Natural killer cell (primary cell): ENCODE measurements around the gene TTYH1. TPM values are rescaled to one million over a fixed set of nuclear protein-coding genes. Genes with fewer than 3 reads are reported as not detected.
A peak's percentile ranks its signal among the peaks of the same experiment; 100 is the strongest.

Experiments used
- ATAC-seq, 3 donors: fragments of 150-1000 bp in 2 of 3; fragments of 200-7000 bp in 1 of 3; cut with Tn5 transposase; 1 replicate in 1 of 3; 2 replicates in 2 of 3; pipeline ENCODE4 v1.10.0; 2021; ENCODE audit warnings: mild to moderate bottlenecking in 2 of 3, moderate library complexity in 2 of 3
- DNase-seq, 2 donors: peaks; one replicate each; pipeline versions ENCODE4 v3.0.0 to v3.0.0-alpha.2; 2013 to 2021; ENCODE audit warnings: mixed read lengths in 1 of 2
- H3K27ac ChIP-seq: one replicate; pipeline ENCODE4 v1.5.1; 2013; ENCODE audit warnings: mild to moderate bottlenecking, low read length
- H3K27me3 ChIP-seq: one replicate; pipeline ENCODE4 v1.6.1; 2013; ENCODE audit warnings: low read length; ENCODE audit not compliant: control insufficient read depth, insufficient read depth
- H3K36me3 ChIP-seq: one replicate; pipeline ENCODE4 v1.6.1; 2013; ENCODE audit warnings: low read length; ENCODE audit not compliant: control insufficient read depth, insufficient read depth
- H3K4me1 ChIP-seq: one replicate; pipeline ENCODE4 v1.6.1; 2013; ENCODE audit warnings: low read length; ENCODE audit not compliant: control insufficient read depth, insufficient read depth
- H3K4me3 ChIP-seq: one replicate; pipeline ENCODE4 v1.5.1; 2013; ENCODE audit warnings: low read length
- H3K9me3 ChIP-seq: one replicate; pipeline ENCODE4 v1.6.1; 2013; ENCODE audit warnings: low read length; ENCODE audit not compliant: control insufficient read depth, insufficient read depth
- H3K27ac Mint-ChIP-seq, 2 donors: one replicate each; pipeline ENCODE4 v1.8.0; 2022; ENCODE audit warnings: mild to moderate bottlenecking in 2 of 2, mixed read lengths in 2 of 2, moderate library complexity in 1 of 2
- H3K27me3 Mint-ChIP-seq, 2 donors: one replicate each; pipeline ENCODE4 v1.8.0; 2022; ENCODE audit warnings: low read depth in 2 of 2, mixed read lengths in 2 of 2
- H3K36me3 Mint-ChIP-seq: one replicate; pipeline ENCODE4 v1.8.0; 2022; ENCODE audit warnings: mixed read lengths
- H3K4me1 Mint-ChIP-seq, 2 donors: one replicate each; pipeline ENCODE4 v1.8.0; 2022; ENCODE audit warnings: mixed read lengths in 2 of 2
- H3K4me3 Mint-ChIP-seq: one replicate; pipeline ENCODE4 v1.8.0; 2022; ENCODE audit warnings: mild to moderate bottlenecking, moderate library complexity, mixed read lengths
- H3K9me3 Mint-ChIP-seq, 2 donors: one replicate each; pipeline ENCODE4 v1.8.0; 2022; ENCODE audit warnings: mixed read lengths in 2 of 2
- CTCF ChIP-seq: fragments of 200-600 bp; IDR thresholded peaks from one replicate; pipeline ENCODE4 v1.8.0; 2022; ENCODE audit warnings: antibody characterized with exemption
- WGBS: methylation state at CpG from one replicate; pipeline ENCODE4 v1.1.7; 2013; ENCODE audit warnings: missing lambda C conversion rate; ENCODE audit not compliant: insufficient coverage; 5-methylcytosine and 5-hydroxymethylcytosine counted together
- intact Hi-C: fragments of 100-400 bp; cut with micrococcal nuclease; formaldehyde crosslinking; loops from one replicate; pipeline ENCODE4 v1.14.2; 2022
- total RNA-seq, 4 donors: library from RNA; stranded (reverse); fragments of 120-200 nt in 1 of 4; gene quantifications; one replicate each; pipeline versions ENCODE4 v1.2.3 to v1.2.4, GENCODE V29; 2013 to 2022

The TTYH1 gene
- total RNA-seq, 3 donors from 2014 or later (not counting 1 experiment from before 2014, with no cell fraction given) = 0.59 to 0.84 (median 0.65) TPM

- Histone ChIP-seq H3K4me3 (no peak overlapping the region), H3K27me3 (no peaks in the 10 kb centered on the region), H3K27ac (no peak overlapping the region), H3K9me3 (no peaks in the 10 kb centered on the region), H3K36me3 (no peaks in the 10 kb centered on the region), H3K4me1 (peaks cover 21% of the 10 kb centered on the region)
- 69% methylated on average over 4 of the region's 4 CpGs for WGBS
- H3K27me3 Mint-ChIP-seq = peaks cover 0 to 10% of the 10 kb centered on the region in 2 donors
- no peak overlapping the region for H3K4me3 Mint-ChIP-seq
- no peaks in the 10 kb centered on the region for H3K36me3 Mint-ChIP-seq
- peaks cover 19 to 36% of the 10 kb centered on the region in 2 donors for H3K4me1 Mint-ChIP-seq
- ATAC-seq (no peak), DNase-seq (no peak)
- H3K9me3 Mint-ChIP-seq = no peaks in the 10 kb centered on the region
- no peak overlapping the region for H3K27ac Mint-ChIP-seq
- TF ChIP-seq CTCF = no peak
- intact Hi-C loops = no loop called here
These were observed 31.9 kb upstream of the TTYH1 start for GRCh38 chr19:54383330-54383729.

GRCh38 chr19:54387991-54388801, 27.1 kb upstream of the TTYH1 start:
- H3K4me1 ChIP-seq = peaks cover 30% of the 10 kb centered on the region
- peak overlapping the region; percentile 49 for H3K4me3 ChIP-seq
- Mint-ChIP-seq H3K4me3 (peak overlapping the region; percentile 95), H3K4me1 (peaks cover 25 to 41% of the 10 kb centered on the region in 2 donors), H3K27ac (peak overlapping the region; percentile 87 to 92), H3K27me3 (peaks cover 4 to 9% of the 10 kb centered on the region in 2 donors), H3K36me3 (no peaks in the 10 kb centered on the region), H3K9me3 (no peaks in the 10 kb centered on the region)
- H3K9me3 ChIP-seq = no peaks in the 10 kb centered on the region
- no peak for TF ChIP-seq CTCF
- H3K36me3 ChIP-seq = no peaks in the 10 kb centered on the region
- H3K27me3 ChIP-seq = no peaks in the 10 kb centered on the region
- peak overlapping the region; percentile 69 for H3K27ac ChIP-seq
- DNase-seq (peak; percentile 26 to 66), ATAC-seq (peak; percentile 70 to 74 (median 73))
- under 1% methylated on average over 36 of the region's 36 CpGs for WGBS
- intact Hi-C loops = loop anchor here (5.0 kb wide), 1 partner anchor 36 kb away; no protein-coding TSS in a partner anchor

DNA sequence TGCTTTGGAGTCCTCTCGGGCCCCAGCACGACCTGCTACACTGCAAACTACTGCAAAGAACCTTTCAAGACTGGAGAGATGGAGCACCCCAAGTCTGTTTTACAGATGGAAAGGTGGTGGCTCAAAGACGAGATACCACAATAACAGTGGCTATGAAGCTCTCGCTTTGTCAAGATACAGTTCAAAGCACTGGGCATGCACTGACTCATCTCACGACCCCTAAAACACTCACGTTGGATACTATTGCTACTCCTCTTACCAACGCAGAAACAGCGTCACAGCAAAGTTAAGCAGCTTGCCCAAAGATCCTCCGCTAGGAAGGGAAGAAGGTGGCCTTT, 26.5 kb upstream of the TTYH1 start:
- peaks cover 4 to 9% of the 10 kb centered on the region in 2 donors for H3K27me3 Mint-ChIP-seq
- H3K4me3 ChIP-seq = peak overlapping the region; percentile 49
- no peak for DNase-seq
- H3K27me3 ChIP-seq = no peaks in the 10 kb centered on the region
- peak overlapping the region; percentile 95 for H3K4me3 Mint-ChIP-seq
- no peaks in the 10 kb centered on the region for H3K9me3 Mint-ChIP-seq
- H3K4me1 ChIP-seq = peaks cover 30% of the 10 kb centered on the region
- peak in 2 of 3 donors; percentile 23 to 50 for ATAC-seq
- TF ChIP-seq CTCF = no peak
- no peaks in the 10 kb centered on the region for H3K36me3 ChIP-seq
- no peaks in the 10 kb centered on the region for H3K9me3 ChIP-seq
- 26% methylated on average over 9 of the region's 9 CpGs for WGBS
- peaks cover 25 to 41% of the 10 kb centered on the region in 2 donors for H3K4me1 Mint-ChIP-seq
- H3K27ac Mint-ChIP-seq = peak overlapping the region; percentile 87 to 92
- peak overlapping the region; percentile 69 for H3K27ac ChIP-seq
- no peaks in the 10 kb centered on the region for H3K36me3 Mint-ChIP-seq
- intact Hi-C loops = loop anchor here (5.0 kb wide), 1 partner anchor 36 kb away; no protein-coding TSS in a partner anchor
